Articular chondrocyte of knee joint (primary cell): ENCODE measurements around the gene CCL22. TPM values are rescaled to one million over a fixed set of nuclear protein-coding genes. Genes with fewer than 3 reads are reported as not detected.

ENCODE experiments used
- small RNA-seq: library from RNA; depleted of rRNA; stranded (forward); fragments of <200 nt; gene quantifications from one replicate; pipeline ENCODE3, GENCODE V24; 2012
- total RNA-seq: library from RNA; depleted of rRNA; stranded (reverse); fragments of >200 nt; gene quantifications from 2 replicates; pipeline ENCODE4 v1.2.3, GENCODE V29; 2012

Gene CCL22, protein sequence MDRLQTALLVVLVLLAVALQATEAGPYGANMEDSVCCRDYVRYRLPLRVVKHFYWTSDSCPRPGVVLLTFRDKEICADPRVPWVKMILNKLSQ
- total RNA-seq, result not detected in 2 replicates

DNA sequence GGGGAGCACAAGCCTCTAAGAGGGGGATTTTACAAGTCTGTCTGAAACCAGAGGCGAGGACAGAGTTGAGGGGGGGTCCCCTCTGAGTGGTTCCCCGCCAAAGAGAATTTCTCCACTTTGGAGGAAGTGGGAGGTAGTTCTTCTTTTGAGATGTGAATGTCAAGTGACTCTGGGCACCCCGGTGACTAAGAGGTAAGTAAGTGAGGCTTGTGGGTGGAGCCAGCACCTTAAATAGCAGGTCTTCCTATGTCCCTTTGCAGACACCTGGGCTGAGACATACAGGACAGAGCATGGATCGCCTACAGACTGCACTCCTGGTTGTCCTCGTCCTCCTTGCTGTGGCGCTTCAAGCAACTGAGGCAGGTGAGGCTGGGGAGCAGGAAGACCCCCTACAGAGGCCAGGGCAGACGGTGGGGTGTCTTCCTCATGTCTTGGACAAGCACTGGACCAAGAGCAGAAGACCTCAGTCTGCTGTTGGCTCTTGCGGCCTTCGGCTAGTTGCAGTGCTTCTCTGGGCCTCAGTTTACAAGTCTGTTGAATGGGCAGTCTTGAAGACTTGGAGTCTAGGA lies at the start of gene CCL22:
Gene CCL22 (plus strand): TSS at position 257 of the 569 bp plus-strand sequence. CDS start 34 bp downstream, at position 291.

DNA sequence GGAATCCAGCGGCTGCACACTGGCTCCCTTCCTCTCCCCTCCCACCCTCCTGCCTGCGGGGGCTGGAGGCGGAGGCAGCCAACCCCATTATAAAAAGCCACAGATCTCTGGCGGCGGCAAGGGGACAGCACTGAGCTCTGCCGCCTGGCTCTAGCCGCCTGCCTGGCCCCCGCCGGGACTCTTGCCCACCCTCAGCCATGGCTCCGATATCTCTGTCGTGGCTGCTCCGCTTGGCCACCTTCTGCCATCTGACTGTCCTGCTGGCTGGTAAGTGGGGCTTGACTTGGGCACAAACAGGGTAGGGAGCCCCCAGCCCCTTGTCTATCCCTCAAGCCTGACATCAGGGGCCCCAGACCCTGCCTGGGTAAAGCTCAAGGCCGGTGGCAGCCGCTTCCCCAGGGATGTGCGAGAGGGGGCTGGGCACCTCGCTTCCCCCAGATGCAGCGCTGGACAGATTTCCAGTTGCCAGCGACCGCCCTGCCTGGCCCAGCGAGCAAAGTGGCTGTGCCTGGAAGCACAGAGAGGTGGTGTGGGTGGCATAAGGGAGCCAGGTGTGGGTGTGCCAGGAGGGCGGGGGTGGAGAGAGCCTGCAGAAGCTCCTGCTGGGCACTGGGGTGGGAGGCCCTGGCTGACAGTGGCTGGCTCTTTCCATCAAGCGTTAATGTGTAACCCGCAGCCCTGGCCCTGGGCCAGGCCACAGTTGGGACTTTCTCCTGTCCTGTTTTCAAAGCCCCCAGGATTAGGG lies 14.0 kb downstream of the CCL22 start, which contains the start of gene CX3CL1:
Gene CX3CL1 (plus strand): TSS at position 119 of the 745 bp plus-strand sequence. CDS start 79 bp downstream, at position 198.

DNA sequence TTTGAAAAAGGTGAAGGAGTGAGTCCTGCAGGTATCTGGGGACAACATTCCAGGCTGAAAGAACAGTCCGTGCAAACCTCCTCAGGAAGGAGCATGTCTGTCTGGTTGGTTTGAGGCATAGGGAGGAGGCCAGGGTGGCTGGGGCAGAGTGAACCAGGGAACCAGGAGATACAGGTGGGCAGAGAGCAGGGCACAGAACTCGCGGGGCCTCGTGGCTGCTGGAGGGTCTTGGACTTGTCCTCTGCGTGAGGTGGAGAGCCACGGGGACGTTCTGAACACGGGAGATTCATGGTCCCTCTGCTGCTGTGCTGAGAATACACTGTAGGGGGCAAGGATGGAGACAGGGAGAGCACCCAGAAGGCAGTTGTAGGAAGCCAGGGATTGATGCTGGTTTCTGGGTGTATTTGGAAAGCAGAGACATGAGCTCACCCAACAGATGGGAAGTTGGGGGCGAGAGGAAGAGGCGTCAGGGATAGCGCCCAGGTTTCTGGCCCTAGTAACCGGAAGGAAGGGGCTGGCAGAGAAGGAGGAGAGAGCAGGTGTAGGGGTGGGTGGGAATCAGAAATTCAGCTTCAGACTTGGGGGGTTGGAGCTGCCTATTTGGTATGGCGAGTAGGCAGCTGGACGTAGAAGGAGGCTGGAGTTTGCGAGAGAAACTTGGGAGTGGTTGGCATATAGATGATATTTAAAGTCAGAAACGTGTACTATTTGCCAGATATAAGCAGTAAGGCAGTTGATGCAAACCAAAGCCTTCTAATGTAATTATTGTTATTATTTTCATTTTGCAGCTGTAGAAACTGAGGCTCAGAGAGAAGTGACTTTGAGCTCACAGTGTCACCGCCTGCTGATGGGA lies 45.6 kb downstream of the CCL22 start, which contains the start of gene CCL17:
Gene CCL17 (plus strand): TSS at position 803 of the 853 bp plus-strand sequence. CDS start 9,166 bp downstream, outside the sequence.

Small RNAs within 50 kb of the gene (small RNA-seq; reads per million reads assigned to genes)
- gene AC108081.1, result not detected

Other genes starting within 250 kb of the CCL22 start
- 57.0 and 75.9 TPM in 2 replicates for gene PSME3IP1, start 172.7 kb upstream of the CCL22 start, total RNA-seq
- 71.9 and 77.4 TPM in 2 replicates for gene RSPRY1, start 172.5 kb upstream of the CCL22 start, total RNA-seq
- gene ARL2BP, start 113.5 kb upstream of the CCL22 start, total RNA-seq, result 131 and 145 TPM in 2 replicates
- under 0.01 TPM in 2 replicates for gene PLLP, start 74.1 kb upstream of the CCL22 start, total RNA-seq
- 0.65 and 1.5 TPM in 2 replicates for gene CX3CL1, start 13.7 kb downstream of the CCL22 start, total RNA-seq
- not detected in 2 replicates for gene CCL17, start 46.0 kb downstream of the CCL22 start, total RNA-seq
- gene CIAPIN1, start 88.6 kb downstream of the CCL22 start, total RNA-seq, result 36.1 and 42.5 TPM in 2 replicates
- gene COQ9, start 88.7 kb downstream of the CCL22 start, total RNA-seq, result 29.0 and 32.8 TPM in 2 replicates
- 83.2 and 101 TPM in 2 replicates for gene POLR2C, start 103.9 kb downstream of the CCL22 start, total RNA-seq
- 23.0 and 30.5 TPM in 2 replicates for gene DOK4, start 127.7 kb downstream of the CCL22 start, total RNA-seq
- 9.9 and 11.1 TPM in 2 replicates for gene CCDC102A, start 177.8 kb downstream of the CCL22 start, total RNA-seq
- gene ADGRG5, start 183.9 kb downstream of the CCL22 start, total RNA-seq, result under 0.01 TPM in 1 of 2 replicates, not detected in the other